GM12892 (cell line): ENCODE results near the gene RAPGEF1.

Source experiments
- POLR2A ChIP-seq: IDR thresholded peaks from 2 replicates; pipeline ENCODE4 v1.6.1; 2011; ENCODE audit warnings: low read depth, low read length, control low read depth
- TAF1 ChIP-seq: IDR thresholded peaks from 2 replicates; pipeline ENCODE4 v1.6.1; 2011; ENCODE audit warnings: low read depth, mild to moderate bottlenecking, control low read depth, low read length, borderline replicate concordance

DNA sequence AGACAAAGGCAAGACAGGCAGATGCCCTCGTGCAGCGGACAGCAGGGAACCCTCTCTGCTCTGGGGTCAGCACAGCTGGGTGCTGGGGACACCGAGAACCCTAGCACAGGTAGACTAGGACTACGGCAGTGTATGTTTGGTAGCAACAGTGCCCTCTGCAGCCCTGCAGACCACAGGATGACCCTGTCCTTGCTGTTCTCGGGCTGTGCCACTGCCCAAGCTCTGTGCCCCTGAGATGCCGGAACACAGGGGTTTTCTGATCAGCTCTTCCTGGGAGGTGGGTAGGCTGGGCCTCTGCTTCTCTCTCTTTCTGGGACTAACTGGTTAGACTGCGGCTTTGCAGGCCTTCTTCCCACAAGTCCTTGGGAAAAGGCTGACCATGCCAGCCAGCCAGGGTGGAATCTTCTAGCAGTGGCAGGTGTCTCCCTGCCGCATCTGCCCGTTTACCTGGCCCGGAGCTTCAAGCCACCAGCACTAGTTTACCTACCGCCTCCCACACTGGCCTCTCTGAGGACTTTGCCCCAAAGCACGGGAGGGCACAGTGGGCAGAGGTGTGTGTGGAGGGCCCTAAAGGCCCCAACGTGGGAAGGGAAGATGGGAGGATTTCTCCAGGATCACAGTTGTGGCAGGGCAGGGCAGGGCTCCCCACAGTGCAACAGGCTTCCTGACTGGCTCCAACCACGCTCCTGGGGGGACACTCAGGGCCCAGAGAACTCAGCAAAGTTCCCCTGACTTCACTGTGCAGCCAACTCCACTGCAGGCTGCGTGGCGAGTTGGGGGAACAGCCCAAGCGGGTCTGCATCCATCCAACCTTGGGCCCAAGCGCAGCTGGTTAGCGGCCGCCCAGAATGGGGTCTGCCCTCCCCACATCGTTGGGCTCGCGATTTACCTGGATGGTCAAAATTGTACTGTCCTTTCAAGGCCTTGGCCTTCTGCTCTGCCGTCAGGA is 210.0 kb downstream of the RAPGEF1 start:
- TF ChIP-seq POLR2A (no peak), TAF1 (no peak)
